HG03460 (cell line): ENCODE measurements around the gene PTDSS2.
"Not testable (repeated sequence)": the region's sequence is repeated elsewhere in the genome, so short reads cannot be mapped to it uniquely, and the experiment has no call there.

Experiments used
- ATAC-seq: cut with Tn5 transposase; IDR thresholded peaks from one replicate; pipeline ENCODE4 v1.9.1; 2021; ENCODE audit not compliant: unreplicated experiment

The PTDSS2 gene

GRCh38 chr11:464316-464715 is 14.2 kb downstream of the PTDSS2 start:
- ATAC-seq: no peak

GRCh38 chr11:465896-466530 is 15.9 kb downstream of the PTDSS2 start:
- no peak for ATAC-seq

GRCh38 chr11:468036-468435 is 18.0 kb downstream of the PTDSS2 start:
- no peak for ATAC-seq

DNA sequence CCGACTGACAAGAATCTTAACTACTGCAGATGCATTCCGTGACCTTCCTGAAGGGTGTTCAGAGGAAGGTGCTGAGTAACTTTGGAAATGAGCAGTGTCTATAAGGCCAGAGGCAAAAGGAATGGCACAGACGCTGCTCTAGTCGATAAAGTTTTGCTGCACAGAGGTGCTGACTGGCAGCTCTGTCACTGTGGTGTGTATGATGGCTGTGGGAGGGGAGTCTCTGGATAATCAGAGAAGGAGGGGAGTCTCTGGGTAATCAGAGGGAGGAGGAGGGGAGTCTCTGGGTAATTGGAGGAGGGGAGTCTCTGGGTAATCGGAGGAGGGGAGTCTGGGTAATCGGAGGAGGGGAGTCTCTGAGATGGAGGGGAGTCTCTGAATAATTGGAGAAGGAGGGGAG is 18.4 kb downstream of the PTDSS2 start:
- ATAC-seq: no peak

- ATAC-seq: not testable (repeated sequence)
Observed at GRCh38 chr11:469026-469683, 19.1 kb downstream of the PTDSS2 start.

- no peak for ATAC-seq
Observed at GRCh38 chr11:469684-470560, 19.8 kb downstream of the PTDSS2 start.

DNA sequence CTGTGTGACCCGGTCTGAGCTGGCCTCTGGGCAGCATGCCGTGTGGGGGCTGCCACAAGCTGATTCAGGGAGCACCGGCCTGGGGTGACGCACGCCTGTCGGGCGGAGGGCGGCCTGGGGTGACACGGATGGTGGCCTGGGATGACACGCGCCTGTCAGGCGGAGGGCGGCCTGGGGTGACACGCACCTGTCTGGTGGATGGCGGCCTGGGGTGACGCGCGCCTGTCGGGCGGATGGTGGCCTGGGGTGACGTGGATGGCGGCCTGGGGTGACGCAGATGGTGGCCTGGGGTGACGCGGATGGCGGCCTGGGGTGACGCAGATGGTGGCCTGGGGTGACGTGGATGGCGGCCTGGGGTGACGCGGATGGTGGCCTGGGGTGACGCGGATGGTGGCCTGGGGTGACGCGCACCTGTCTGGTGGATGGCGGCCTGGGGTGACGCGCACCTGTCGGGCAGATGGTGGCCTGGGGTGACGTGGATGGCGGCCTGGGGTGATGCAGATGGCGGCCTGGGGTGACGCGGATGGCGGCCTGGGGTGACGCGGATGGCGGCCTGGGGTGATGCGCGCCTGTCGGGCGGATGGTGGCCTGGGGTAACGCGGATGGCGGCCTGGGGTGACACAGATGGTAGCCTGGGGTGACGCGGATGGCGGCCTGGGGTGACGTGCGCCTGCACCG is 21.5 kb downstream of the PTDSS2 start:
- no peak for ATAC-seq

GRCh38 chr11:472272-472671 is 22.2 kb downstream of the PTDSS2 start:
- ATAC-seq: no peak

DNA sequence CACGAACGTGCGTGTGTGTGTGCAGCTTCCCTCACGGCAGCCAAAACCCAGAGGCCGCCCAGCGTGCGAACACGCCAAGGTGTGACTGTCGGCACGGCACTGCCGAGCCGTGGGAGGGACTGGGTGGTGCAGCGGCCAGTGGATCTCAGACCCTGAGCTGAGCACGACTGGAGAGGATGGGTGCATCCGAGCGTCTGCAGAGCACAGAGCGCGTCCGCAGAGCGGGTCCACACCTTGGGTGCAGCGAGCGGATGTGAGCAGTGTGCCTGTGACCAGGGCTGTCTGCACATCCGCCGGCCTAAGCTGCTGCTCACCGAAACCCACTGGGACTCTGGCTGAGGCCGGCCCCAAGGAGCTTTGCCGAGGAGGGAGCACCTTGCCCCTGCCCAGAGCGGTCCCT is 22.7 kb downstream of the PTDSS2 start:
- ATAC-seq: no peak

GRCh38 chr11:473415-473814 is 23.3 kb downstream of the PTDSS2 start:
- ATAC-seq: no peak

GRCh38 chr11:473962-474785 is 24.1 kb downstream of the PTDSS2 start:
- no peak for ATAC-seq

DNA sequence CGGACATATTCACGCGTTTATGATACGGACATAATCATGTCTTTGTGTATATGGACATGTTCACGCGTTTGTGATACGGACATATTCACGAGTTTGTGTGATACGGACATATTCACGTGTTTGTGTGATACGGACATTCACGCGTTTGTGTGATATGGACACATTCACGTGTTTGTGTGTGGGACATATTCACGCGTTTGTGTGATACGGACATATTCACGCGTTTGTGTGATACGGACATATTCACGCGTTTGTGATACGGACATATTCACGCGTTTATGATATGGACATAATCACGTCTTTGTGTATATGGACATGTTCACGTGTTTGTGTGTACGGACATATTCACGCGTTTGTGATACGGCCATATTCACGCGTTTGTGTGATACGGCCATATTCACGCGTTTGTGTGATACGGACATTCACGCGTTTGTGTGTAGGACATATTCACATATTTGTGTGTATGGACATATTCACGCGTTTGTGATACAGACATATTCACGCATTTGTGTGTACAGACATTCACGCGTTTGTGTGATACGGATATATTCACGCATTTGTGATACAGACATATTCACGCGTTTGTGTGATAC is 24.9 kb downstream of the PTDSS2 start:
- no peak for ATAC-seq

- ATAC-seq: no peak
Observed at GRCh38 chr11:475941-476340, 25.9 kb downstream of the PTDSS2 start.

DNA sequence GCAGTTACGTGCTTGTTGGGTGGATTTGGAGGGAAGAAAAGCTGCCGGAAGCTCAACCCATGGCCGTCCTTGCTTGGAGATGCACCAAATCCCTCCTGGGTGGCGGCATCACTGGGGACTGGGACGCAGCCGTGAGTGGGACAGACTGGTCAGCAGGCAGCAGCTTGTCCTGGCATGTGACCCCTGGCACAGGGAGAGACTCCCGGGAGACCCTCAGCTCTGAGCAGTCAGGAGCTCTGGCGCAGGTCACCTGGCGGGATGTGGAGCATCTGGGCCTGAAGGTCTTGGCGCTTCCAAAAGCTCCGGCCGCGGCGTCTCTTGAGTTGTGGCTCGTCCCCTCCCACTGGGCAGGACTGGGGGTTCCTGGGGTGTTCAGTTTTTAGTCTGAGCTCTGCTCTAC is 26.3 kb downstream of the PTDSS2 start:
- no peak for ATAC-seq

DNA sequence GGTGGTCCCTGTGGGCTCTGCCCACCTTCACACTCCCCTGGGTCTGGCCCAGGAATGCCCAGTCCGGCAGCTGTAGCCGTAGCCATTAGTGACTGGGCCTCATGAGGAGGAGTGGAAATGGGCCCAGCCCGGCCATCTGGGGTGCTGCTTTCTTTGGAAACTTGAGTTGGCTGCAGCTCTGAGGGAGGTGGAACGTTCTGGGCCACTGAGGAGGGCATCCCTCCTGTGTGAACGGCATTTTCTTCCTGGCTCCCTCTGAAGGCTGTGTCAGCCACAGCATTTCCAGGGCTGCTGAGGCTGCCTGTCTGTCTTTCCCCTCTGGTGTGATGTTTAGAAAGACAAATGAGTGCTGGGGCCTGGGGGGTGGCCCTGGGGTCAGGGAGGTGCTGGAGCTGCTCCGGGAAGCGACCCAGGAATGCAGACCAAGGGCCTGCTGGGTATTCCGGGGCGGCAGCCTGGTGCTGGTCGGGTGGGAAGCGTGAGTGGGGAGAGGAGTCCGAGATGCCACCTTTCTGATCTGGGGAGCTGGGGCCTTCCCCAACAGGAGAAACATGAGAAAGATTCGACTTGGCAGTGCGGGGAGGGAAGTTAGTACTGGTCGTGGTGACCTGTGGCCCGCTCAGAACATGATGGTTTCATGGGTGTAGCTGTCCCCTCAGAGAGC is 27.1 kb downstream of the PTDSS2 start:
- ATAC-seq: no peak

DNA sequence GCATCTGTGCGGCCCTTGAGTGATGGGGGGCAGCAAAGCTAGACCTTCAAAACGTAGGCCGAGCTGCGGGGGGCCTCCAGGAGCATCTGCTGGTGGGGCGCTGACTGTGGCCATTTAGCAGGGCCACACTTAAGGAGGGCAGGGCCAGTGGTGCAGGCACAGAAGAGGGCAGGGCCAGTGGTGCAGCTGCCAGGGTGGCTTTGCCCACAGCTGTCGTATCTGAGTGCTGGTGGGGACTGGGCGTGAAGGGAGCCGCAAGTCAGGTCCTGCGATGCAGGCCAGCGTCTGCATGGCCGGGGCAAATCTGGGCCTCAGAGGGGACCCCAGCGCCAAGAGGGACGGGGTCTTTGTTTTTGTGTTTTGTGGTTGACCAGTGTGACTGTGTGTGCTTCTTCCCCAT is 29.2 kb downstream of the PTDSS2 start:
- ATAC-seq: no peak

GRCh38 chr11:484616-485015 is 34.5 kb downstream of the PTDSS2 start:
- no peak for ATAC-seq

DNA sequence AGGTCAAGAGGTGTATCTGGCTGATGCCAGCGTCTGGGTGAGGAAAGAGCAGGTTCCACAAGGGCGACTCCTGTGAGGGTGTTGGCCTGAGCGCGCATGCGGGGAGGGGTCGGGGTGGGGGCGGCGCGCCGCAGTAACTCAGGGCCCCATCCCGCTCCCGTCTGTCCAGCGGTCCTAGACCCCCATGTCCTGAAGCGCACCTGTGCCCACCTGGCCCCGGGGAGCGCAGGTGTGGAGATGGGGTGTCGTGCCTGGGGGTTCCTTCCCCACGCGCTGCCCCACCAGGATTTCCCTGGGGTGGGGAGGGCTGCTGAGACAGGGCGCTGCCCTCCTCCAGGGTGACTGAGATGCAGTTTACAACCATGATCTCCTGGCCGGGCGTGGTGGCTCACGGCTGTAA is 36.1 kb downstream of the PTDSS2 start:
- no peak for ATAC-seq

- ATAC-seq: no peak
Observed at GRCh38 chr11:487571-488021, 37.5 kb downstream of the PTDSS2 start.

GRCh38 chr11:488062-488461 is 38.0 kb downstream of the PTDSS2 start:
- no peak for ATAC-seq
